H1 (cell line): ENCODE data around the gene KIF22. TPM values are rescaled to one million over a fixed set of nuclear protein-coding genes. Genes with fewer than 3 reads are reported as not detected.

Experiments used
- BACH1 ChIP-seq: IDR thresholded peaks from 2 replicates; pipeline ENCODE4 v1.6.1; 2012; ENCODE audit warnings: low read length, improper control_type of control experiment
- CEBPB ChIP-seq: IDR thresholded peaks from 2 replicates; pipeline ENCODE4 v1.6.1; 2012; ENCODE audit warnings: low read depth, low read length
- CTCF ChIP-seq, 3 experiments: IDR thresholded peaks; 1 replicate in 2 of 3; 2 replicates in 1 of 3; pipeline versions ENCODE4 v1.5.1 to v1.6.1; 2011; ENCODE audit warnings: low read length in 3 of 3, mild to moderate bottlenecking in 3 of 3, inconsistent platforms in 2 of 3, low read depth in 1 of 3, moderate library complexity in 1 of 3; ENCODE audit not compliant: insufficient read depth in 1 of 3; ENCODE audit errors: control extremely low read depth in 1 of 3
- EGR1 ChIP-seq: IDR thresholded peaks from 2 replicates; pipeline ENCODE4 v1.6.1; 2011; ENCODE audit warnings: low read depth, low read length, borderline replicate concordance
- EP300 ChIP-seq, 2 experiments: IDR thresholded peaks; 1 replicate in 1 of 2; 2 replicates in 1 of 2; pipeline ENCODE4 v1.6.1; 2011 to 2012; ENCODE audit warnings: low read depth in 2 of 2, low read length in 2 of 2, mild to moderate bottlenecking in 2 of 2, borderline replicate concordance in 1 of 2, inconsistent platforms in 1 of 2, moderate library complexity in 1 of 2
- EZH2 ChIP-seq: fragments of 200-600 bp; sonication (generic); IDR thresholded peaks from 2 replicates; pipeline ENCODE4 v1.7.1; 2012; ENCODE audit warnings: low read depth, mild to moderate bottlenecking, moderate library complexity, low read length, inconsistent platforms; ENCODE audit not compliant: severe bottlenecking
- KDM1A ChIP-seq: fragments of 200-600, 300-600 bp; sonication (generic); IDR thresholded peaks from 2 replicates; pipeline ENCODE4 v1.7.1; 2016; ENCODE audit warnings: mild to moderate bottlenecking, low read length, borderline replicate concordance
- POLR2A ChIP-seq, 2 experiments: IDR thresholded peaks; 1 replicate in 1 of 2; 2 replicates in 1 of 2; pipeline ENCODE4 v1.6.1; 2011; ENCODE audit warnings: low read depth in 2 of 2, low read length in 2 of 2, mild to moderate bottlenecking in 2 of 2; ENCODE audit errors: control extremely low read depth in 1 of 2
- POLR2AphosphoS5 ChIP-seq: IDR thresholded peaks from 2 replicates; pipeline ENCODE4 v1.6.1; 2011; ENCODE audit warnings: low read depth, low read length
- RAD21 ChIP-seq, 2 experiments: IDR thresholded peaks in 1 of 2; conservative IDR thresholded peaks in 1 of 2; 2 replicates each; pipeline ENCODE4 v1.6.1; 2011; ENCODE audit warnings: low read depth in 2 of 2, low read length in 2 of 2, improper control_type of control experiment in 1 of 2, inconsistent platforms in 1 of 2, mild to moderate bottlenecking in 1 of 2, moderate library complexity in 1 of 2
- SIN3A ChIP-seq, 2 experiments: IDR thresholded peaks in 1 of 2; conservative IDR thresholded peaks in 1 of 2; 2 replicates each; pipeline ENCODE4 v1.6.1; 2011 to 2012; ENCODE audit warnings: low read length in 2 of 2, improper control_type of control experiment in 1 of 2, low read depth in 1 of 2, mild to moderate bottlenecking in 1 of 2
- SP1 ChIP-seq: IDR thresholded peaks from 2 replicates; pipeline ENCODE4 v1.6.1; 2011; ENCODE audit warnings: low read depth, low read length
- SRF ChIP-seq: IDR thresholded peaks from 2 replicates; pipeline ENCODE4 v1.6.1; 2011; ENCODE audit warnings: mild to moderate bottlenecking, low read depth, low read length, moderate library complexity
- TAF1 ChIP-seq: IDR thresholded peaks from 2 replicates; pipeline ENCODE4 v1.6.1; 2011; ENCODE audit warnings: mild to moderate bottlenecking, low read depth, low read length
- polyA plus RNA-seq, 7 experiments: library from polyadenylated mRNA; depleted of rRNA in 3 of 7; stranded (reverse) in 5 of 7; unstranded in 2 of 7; fragments of >200 nt in 5 of 7; fragments of 200-250 nt in 2 of 7; gene quantifications; 1 replicate in 5 of 7; 2 replicates in 1 of 7; 4 replicates in 1 of 7; pipeline versions ENCODE4 v1.2.1 to v1.2.3, GENCODE V29; 2011 to 2013; ENCODE audit warnings: missing spikeins in 2 of 7, mixed read lengths in 2 of 7
- total RNA-seq: library from RNA; stranded (reverse); fragmentation: NEBNext Ultra II Directional; extraction: Animal tissue kit (Norgen Biotek cat#: 25700); gene quantifications from 2 replicates; pipeline ENCODE4 v1.2.1, GENCODE V29; 2021
- TF ChIP-seq, protein P1 (sequence below): IDR thresholded peaks from 2 replicates; pipeline ENCODE4 v1.6.1; 2011; ENCODE audit warnings: low read depth, mild to moderate bottlenecking, low read length; ENCODE audit not compliant: insufficient read depth
- TF ChIP-seq, protein P2 (sequence below): IDR thresholded peaks from 2 replicates; pipeline ENCODE4 v1.6.1; 2011; ENCODE audit warnings: low read length, improper control_type of control experiment
- TF ChIP-seq, protein P3 (sequence below): IDR thresholded peaks from 2 replicates; pipeline ENCODE4 v1.6.1; 2012; ENCODE audit warnings: inconsistent platforms

KIF22 gene
- total and polyA plus RNA-seq, 2 of the 8 experiments (the other 6 are each of a cell fraction or from before 2014, with no cell fraction given), result 139 to 142 TPM

- TF ChIP-seq, protein P1, sequence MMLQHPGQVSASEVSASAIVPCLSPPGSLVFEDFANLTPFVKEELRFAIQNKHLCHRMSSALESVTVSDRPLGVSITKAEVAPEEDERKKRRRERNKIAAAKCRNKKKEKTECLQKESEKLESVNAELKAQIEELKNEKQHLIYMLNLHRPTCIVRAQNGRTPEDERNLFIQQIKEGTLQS, result no peak
- TF ChIP-seq BACH1 (peak; percentile 31; the same call in 1 of the 2 replicates), EP300 (IDR thresholded peaks at IDR 0.05; ENCODE audit: borderline replicate concordance in 1 of 2, low read depth in 2 of 2, low read length in 2 of 2) (no peak), SP1 (no peak), RAD21 (IDR thresholded peaks at IDR 0.05 in 1 of 2, conservative IDR thresholded peaks at IDR 0.05 in 1 of 2; ENCODE audit: low read depth in 2 of 2, low read length in 2 of 2) (peak; percentile 53 to 63), SRF (no peak), TAF1 (0 out of 2 replicates have a peak, but pooled peaks have one; percentile 20), CEBPB (0 out of 2 replicates have a peak, but pooled peaks have one; percentile 6), POLR2AphosphoS5 (0 out of 2 replicates have a peak, but pooled peaks have one; percentile 49), EZH2 (no peak), SIN3A (conservative IDR thresholded peaks at IDR 0.05 in 1 of 2, IDR thresholded peaks at IDR 0.05 in 1 of 2; ENCODE audit: low read depth in 1 of 2, low read length in 2 of 2) (peak; percentile 69 to 94; a peak in 2 of 4 replicates), POLR2A (IDR thresholded peaks at IDR 0.05; ENCODE audit: control extremely low read depth in 1 of 2, low read depth in 2 of 2, low read length in 2 of 2) (peak in 1 of 2 experiments; percentile 59; a peak in 1 of 3 replicates), CTCF (IDR thresholded peaks at IDR 0.05; ENCODE audit: control extremely low read depth in 1 of 3, insufficient read depth in 1 of 3, low read depth in 1 of 3, low read length in 3 of 3) (peak in 2 of 3 experiments; percentile 36 to 61; a peak in 2 of 4 replicates), KDM1A (peak; percentile 71; the same call in 1 of the 2 replicates), EGR1 (peak; percentile 85)
- TF ChIP-seq, protein P2, sequence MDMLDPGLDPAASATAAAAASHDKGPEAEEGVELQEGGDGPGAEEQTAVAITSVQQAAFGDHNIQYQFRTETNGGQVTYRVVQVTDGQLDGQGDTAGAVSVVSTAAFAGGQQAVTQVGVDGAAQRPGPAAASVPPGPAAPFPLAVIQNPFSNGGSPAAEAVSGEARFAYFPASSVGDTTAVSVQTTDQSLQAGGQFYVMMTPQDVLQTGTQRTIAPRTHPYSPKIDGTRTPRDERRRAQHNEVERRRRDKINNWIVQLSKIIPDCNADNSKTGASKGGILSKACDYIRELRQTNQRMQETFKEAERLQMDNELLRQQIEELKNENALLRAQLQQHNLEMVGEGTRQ, result peak; percentile 51; the same call in 1 of the 2 replicates
- TF ChIP-seq, protein P3, sequence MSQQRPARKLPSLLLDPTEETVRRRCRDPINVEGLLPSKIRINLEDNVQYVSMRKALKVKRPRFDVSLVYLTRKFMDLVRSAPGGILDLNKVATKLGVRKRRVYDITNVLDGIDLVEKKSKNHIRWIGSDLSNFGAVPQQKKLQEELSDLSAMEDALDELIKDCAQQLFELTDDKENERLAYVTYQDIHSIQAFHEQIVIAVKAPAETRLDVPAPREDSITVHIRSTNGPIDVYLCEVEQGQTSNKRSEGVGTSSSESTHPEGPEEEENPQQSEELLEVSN, result peak; percentile 87
These were observed 17.1 kb downstream of the KIF22 start (continued) for GRCh38 chr16:29807426-29808218.
